Gastroesophageal sphincter (tissue), 4 donors: ENCODE data around the gene ARL6IP4. TPM values are rescaled to one million over a fixed set of nuclear protein-coding genes. Genes with fewer than 3 reads are reported as not detected.
"Not testable (repeated sequence)": the region's sequence is repeated elsewhere in the genome, so short reads cannot be mapped to it uniquely, and the experiment has no call there.

Experiments
- ATAC-seq: fragments of 150-250 bp; one replicate; pipeline ENCODE4 v1.9.1; 2016; ENCODE audit warnings: mild to moderate bottlenecking, moderate library complexity
- H3K27ac ChIP-seq, 4 donors: fragments of 200-600 bp; sonication (generic) in 3 of 4; 1 replicate in 3 of 4; 2 replicates in 1 of 4; pipeline ENCODE4 v1.5.1; 2016 to 2019
- H3K27me3 ChIP-seq: fragments of 200-600 bp; sonication (generic); one replicate; pipeline ENCODE4 v1.5.1; 2019
- H3K36me3 ChIP-seq, 2 donors: fragments of 200-600 bp; sonication (generic); one replicate each; pipeline ENCODE4 v1.5.1; 2019; ENCODE audit warnings: control low read depth in 1 of 2
- H3K4me1 ChIP-seq, 3 donors: fragments of 200-600 bp; sonication (generic); 1 replicate in 2 of 3; 2 replicates in 1 of 3; pipeline ENCODE4 v1.5.1; 2016 to 2019; ENCODE audit warnings: control low read depth in 2 of 3
- H3K4me3 ChIP-seq, 2 donors: fragments of 200-600 bp; sonication (generic); one replicate each; pipeline ENCODE4 v1.5.1; 2019; ENCODE audit warnings: mild to moderate bottlenecking in 1 of 2, moderate library complexity in 1 of 2
- H3K9me3 ChIP-seq, 3 donors: fragments of 200-600 bp; sonication (generic); one replicate each; pipeline ENCODE4 v1.5.1; 2017 to 2019; ENCODE audit warnings: control low read depth in 2 of 3
- CTCF ChIP-seq, 4 experiments: fragments of 200-600 bp in 2 of 4; fragments of 450-650 bp in 2 of 4; sonication (generic) in 1 of 4; IDR thresholded peaks; one replicate each; pipeline ENCODE4 v1.5.1; 2017 to 2019; ENCODE audit warnings: antibody characterized with exemption in 4 of 4, mild to moderate bottlenecking in 2 of 4, moderate library complexity in 2 of 4
- EP300 ChIP-seq: sonication (generic); formaldehyde crosslinking; IDR thresholded peaks from one replicate; pipeline ENCODE4 v1.6.1; 2017; ENCODE audit warnings: antibody characterized with exemption, mild to moderate bottlenecking
- POLR2A ChIP-seq, 2 donors: fragments of 450-650 bp; IDR thresholded peaks; one replicate each; pipeline ENCODE4 v1.6.1; 2017; ENCODE audit warnings: antibody characterized with exemption in 2 of 2, mild to moderate bottlenecking in 2 of 2, moderate library complexity in 1 of 2
- POLR2AphosphoS5 ChIP-seq: sonication (generic); formaldehyde crosslinking; IDR thresholded peaks from one replicate; pipeline ENCODE4 v1.6.1; 2017; ENCODE audit warnings: antibody characterized with exemption
- WGBS, 2 donors: methylation state at CpG; one replicate each; pipeline ENCODE4 v1.1.5; 2018; ENCODE audit warnings: low coverage in 1 of 2; 5-methylcytosine and 5-hydroxymethylcytosine counted together
- total RNA-seq, 4 donors: library from RNA; depleted of rRNA; stranded (reverse); fragments of >200 nt; gene quantifications; one replicate each; pipeline ENCODE4 v1.1.0, GENCODE V29; 2016

Gene ARL6IP4
- total RNA-seq, 4 donors from 2014 or later, result 251 to 343 (median 302) TPM

GRCh38 chr12:123013185-123014095 lies 33.0 kb downstream of the ARL6IP4 start:
- Histone ChIP-seq H3K9me3 (no peaks in the 10 kb centered on the region), H3K27me3 (no peaks in the 10 kb centered on the region), H3K4me3 (no peak overlapping the region), H3K27ac (no peak overlapping the region), H3K4me1 (no peaks in the 10 kb centered on the region), H3K36me3 (peaks cover 0 to 56% of the 10 kb centered on the region in 2 donors)
- TF ChIP-seq EP300 (no peak), CTCF (IDR thresholded peaks at IDR 0.05) (no peak), POLR2A (IDR thresholded peaks at IDR 0.05) (no peak), POLR2AphosphoS5 (no peak)
- WGBS, 2 donors, result 97% methylated on average over 5 of the region's 19 CpGs; no CpG with 5 or more reads in 1 of the 2 donors
- ATAC-seq, result no peak

GRCh38 chr12:123014473-123014872 lies 34.0 kb downstream of the ARL6IP4 start:
- H3K4me1 ChIP-seq, H3K27me3 ChIP-seq, H3K4me3 ChIP-seq, ATAC-seq, H3K27ac ChIP-seq, H3K9me3 ChIP-seq: not testable (repeated sequence)
- H3K36me3 ChIP-seq, result peaks cover 0 to 46% of the 10 kb centered on the region in 2 donors
- WGBS, 2 donors, result 95 to 100% methylated on average over 2 to 4 of the region's 4 CpGs

GRCh38 chr12:123017753-123018152 lies 37.3 kb downstream of the ARL6IP4 start:
- Histone ChIP-seq H3K27me3 (no peaks in the 10 kb centered on the region), H3K9me3 (no peaks in the 10 kb centered on the region), H3K4me1 (peaks cover 0 to 4% (median 0%) of the 10 kb centered on the region in 3 donors), H3K4me3 (no peak overlapping the region), H3K27ac (no peak overlapping the region), H3K36me3 (peaks cover 0 to 25% of the 10 kb centered on the region in 2 donors)
- TF ChIP-seq EP300, result no peak
- TF ChIP-seq POLR2AphosphoS5, result no peak
- no peak for TF ChIP-seq CTCF (IDR thresholded peaks at IDR 0.05)
- no peak for TF ChIP-seq POLR2A (IDR thresholded peaks at IDR 0.05)
- no peak for ATAC-seq
- 91 to 100% methylated on average over 1 of the region's 1 CpG for WGBS, 2 donors

GRCh38 chr12:123019841-123020138 lies 39.3 kb downstream of the ARL6IP4 start:
- H3K4me3 ChIP-seq, result no peak overlapping the region
- 93 to 94% methylated on average over 2 of the region's 2 CpGs for WGBS, 2 donors
- TF ChIP-seq POLR2AphosphoS5 (no peak), POLR2A (IDR thresholded peaks at IDR 0.05) (no peak), CTCF (IDR thresholded peaks at IDR 0.05) (no peak), EP300 (no peak)
- peaks cover 0 to 4% (median 0%) of the 10 kb centered on the region in 3 donors for H3K4me1 ChIP-seq
- peaks cover 0 to 18% of the 10 kb centered on the region in 2 donors for H3K36me3 ChIP-seq
- no peaks in the 10 kb centered on the region for H3K9me3 ChIP-seq
- H3K27ac ChIP-seq, result no peak overlapping the region
- ATAC-seq, result no peak
- no peaks in the 10 kb centered on the region for H3K27me3 ChIP-seq

- H3K4me3 ChIP-seq, result no peak overlapping the region
- peaks cover 0 to 34% of the 10 kb centered on the region in 2 donors for H3K36me3 ChIP-seq
- ATAC-seq, result no peak
- TF ChIP-seq POLR2AphosphoS5 (no peak), POLR2A (IDR thresholded peaks at IDR 0.05) (no peak), CTCF (IDR thresholded peaks at IDR 0.05) (no peak), EP300 (no peak)
- 83 to 89% methylated on average over 1 to 5 of the region's 18 CpGs for WGBS, 2 donors
- H3K9me3 ChIP-seq, result no peaks in the 10 kb centered on the region
- H3K27ac ChIP-seq, result no peak overlapping the region
- H3K27me3 ChIP-seq, result no peaks in the 10 kb centered on the region
- H3K4me1 ChIP-seq, result peaks cover 0 to 4% (median 0%) of the 10 kb centered on the region in 3 donors
Measured at GRCh38 chr12:123021688-123022604, 41.5 kb downstream of the ARL6IP4 start.
